Left ventricle myocardium inferior (tissue), 1 donor: Measurements from ENCODE around the gene SGSH. TPM values are rescaled to one million over a fixed set of nuclear protein-coding genes. Genes with fewer than 3 reads are reported as not detected.

Source experiments
- DNase-seq: peaks from one replicate; pipeline ENCODE4 v3.0.0-alpha.2; 2020
- H3K27ac ChIP-seq: fragments of 200-600 bp; replicated peaks from 2 replicates; pipeline ENCODE4 v1.8.0; 2021
- H3K27me3 ChIP-seq: fragments of 200-600 bp; 2 replicates; pipeline ENCODE4 v1.8.0; 2021; ENCODE audit warnings: low read depth
- H3K36me3 ChIP-seq: fragments of 200-600 bp; 2 replicates; pipeline ENCODE4 v1.8.0; 2021
- H3K4me1 ChIP-seq: fragments of 200-600 bp; 2 replicates; pipeline ENCODE4 v1.8.0; 2021
- H3K4me3 ChIP-seq: fragments of 200-600 bp; 2 replicates; pipeline ENCODE4 v1.8.0; 2021; ENCODE audit warnings: mild to moderate bottlenecking, moderate library complexity
- H3K9me3 ChIP-seq: fragments of 200-600 bp; replicated peaks from 2 replicates; pipeline ENCODE4 v1.8.0; 2021
- intact Hi-C: fragments of 100-400 bp; cut with micrococcal nuclease; formaldehyde crosslinking; loops from one replicate; pipeline ENCODE4 v1.11.0; 2022
- total RNA-seq: library from RNA; stranded (reverse); fragmentation: NEBNext Ultra II Directional; extraction: Animal tissue kit (Norgen Biotek cat#: 25700); gene quantifications from one replicate; pipeline ENCODE4 v1.2.1, GENCODE V29; 2021
- TF ChIP-seq, protein P1 (sequence below): fragments of 200-600 bp; IDR thresholded peaks from 2 replicates; pipeline ENCODE4 v1.8.0; 2021; ENCODE audit warnings: antibody characterized with exemption, mild to moderate bottlenecking, borderline replicate concordance
- donor health status: DM: no; HTN: yes; CAD: no; lungs with severe emphysema.

Gene SGSH
- total RNA-seq, 1 donor from 2014 or later = 10.9 TPM

DNA sequence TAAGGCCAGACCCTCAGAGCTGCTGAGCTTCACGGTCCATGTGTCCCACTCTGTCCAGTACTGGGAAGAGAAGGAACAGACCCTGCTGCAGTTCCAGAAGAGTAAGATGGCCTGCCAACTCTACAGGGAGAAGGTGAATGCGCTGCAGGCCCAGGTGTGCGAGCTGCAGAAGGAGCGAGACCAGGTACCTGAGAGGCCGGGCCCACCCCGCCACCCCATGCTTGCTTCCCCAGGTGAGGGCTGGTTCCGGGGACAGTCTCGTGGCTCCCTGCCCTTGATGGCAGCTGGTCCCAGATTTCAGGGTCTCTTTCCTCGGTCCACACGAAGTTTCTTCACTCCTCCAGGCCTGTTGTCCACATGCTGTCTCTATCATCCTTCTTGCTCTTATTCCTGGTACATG, 29.4 kb downstream of the SGSH start:
- H3K9me3 ChIP-seq = no peaks in the 10 kb centered on the region
- no peak overlapping the region for H3K4me3 ChIP-seq
- H3K27ac ChIP-seq = no peak overlapping the region
- TF ChIP-seq, protein P1, sequence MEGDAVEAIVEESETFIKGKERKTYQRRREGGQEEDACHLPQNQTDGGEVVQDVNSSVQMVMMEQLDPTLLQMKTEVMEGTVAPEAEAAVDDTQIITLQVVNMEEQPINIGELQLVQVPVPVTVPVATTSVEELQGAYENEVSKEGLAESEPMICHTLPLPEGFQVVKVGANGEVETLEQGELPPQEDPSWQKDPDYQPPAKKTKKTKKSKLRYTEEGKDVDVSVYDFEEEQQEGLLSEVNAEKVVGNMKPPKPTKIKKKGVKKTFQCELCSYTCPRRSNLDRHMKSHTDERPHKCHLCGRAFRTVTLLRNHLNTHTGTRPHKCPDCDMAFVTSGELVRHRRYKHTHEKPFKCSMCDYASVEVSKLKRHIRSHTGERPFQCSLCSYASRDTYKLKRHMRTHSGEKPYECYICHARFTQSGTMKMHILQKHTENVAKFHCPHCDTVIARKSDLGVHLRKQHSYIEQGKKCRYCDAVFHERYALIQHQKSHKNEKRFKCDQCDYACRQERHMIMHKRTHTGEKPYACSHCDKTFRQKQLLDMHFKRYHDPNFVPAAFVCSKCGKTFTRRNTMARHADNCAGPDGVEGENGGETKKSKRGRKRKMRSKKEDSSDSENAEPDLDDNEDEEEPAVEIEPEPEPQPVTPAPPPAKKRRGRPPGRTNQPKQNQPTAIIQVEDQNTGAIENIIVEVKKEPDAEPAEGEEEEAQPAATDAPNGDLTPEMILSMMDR = no peak
- no peaks in the 10 kb centered on the region for H3K36me3 ChIP-seq
- peaks cover 36% of the 10 kb centered on the region for H3K4me1 ChIP-seq
- intact Hi-C loops = no loop called here
- no peak for DNase-seq
- H3K27me3 ChIP-seq = peaks cover 34% of the 10 kb centered on the region

DNA sequence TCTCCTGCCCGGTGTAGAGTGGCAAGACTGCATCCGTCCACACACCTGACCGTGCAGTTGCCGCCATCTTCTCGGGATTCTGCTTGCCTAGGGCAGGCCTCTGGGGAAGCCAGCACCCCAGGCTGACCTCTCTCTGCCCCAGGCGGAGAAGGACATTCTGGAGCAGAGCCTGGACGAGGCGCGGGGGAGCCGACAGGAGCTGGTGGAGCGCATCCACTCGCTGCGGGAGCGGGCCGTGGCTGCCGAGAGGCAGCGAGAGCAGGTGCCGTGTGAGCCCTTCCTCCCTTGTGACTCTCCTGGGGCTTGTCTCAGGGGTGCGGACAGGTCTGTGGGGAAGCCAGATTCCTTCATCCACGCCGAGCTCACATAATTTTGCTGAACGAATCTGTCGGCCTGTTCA, 30.5 kb downstream of the SGSH start:
- TF ChIP-seq, protein P1 = no peak
- Histone ChIP-seq H3K27ac (no peak overlapping the region), H3K4me1 (peaks cover 36% of the 10 kb centered on the region), H3K4me3 (no peak overlapping the region), H3K27me3 (peaks cover 25% of the 10 kb centered on the region), H3K36me3 (no peaks in the 10 kb centered on the region), H3K9me3 (no peaks in the 10 kb centered on the region)
- no peak for DNase-seq
- intact Hi-C loops = no loop called here

DNA sequence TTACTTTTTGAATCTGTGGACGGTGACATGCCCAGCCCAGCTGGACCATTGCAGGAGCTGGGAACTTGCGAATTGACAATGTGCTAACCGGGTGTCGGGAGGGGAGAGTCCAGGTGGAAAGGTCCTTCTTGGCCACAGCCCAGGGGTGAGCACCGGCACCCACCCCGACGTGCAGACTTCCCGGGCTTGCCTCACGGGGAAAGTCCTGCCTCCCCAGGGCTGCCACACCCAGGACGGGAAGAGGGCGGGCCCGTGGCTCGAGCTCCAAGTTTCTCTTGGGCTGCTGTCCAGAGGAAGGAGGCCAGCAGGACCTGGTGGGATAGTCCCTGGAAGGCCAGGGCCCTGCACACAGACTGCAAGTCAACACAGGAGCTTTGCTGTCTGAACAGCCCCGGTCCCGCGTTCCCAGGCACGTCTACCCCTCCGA, 32.6 kb downstream of the SGSH start:
- TF ChIP-seq, protein P1 = no peak
- Histone ChIP-seq H3K36me3 (no peaks in the 10 kb centered on the region), H3K9me3 (no peaks in the 10 kb centered on the region), H3K27ac (peak overlapping the region; percentile 64), H3K4me1 (peaks cover 36% of the 10 kb centered on the region), H3K27me3 (peaks cover 31% of the 10 kb centered on the region), H3K4me3 (peak overlapping the region; percentile 49)
- intact Hi-C loops = no loop called here
- peak; percentile 66 for DNase-seq

DNA sequence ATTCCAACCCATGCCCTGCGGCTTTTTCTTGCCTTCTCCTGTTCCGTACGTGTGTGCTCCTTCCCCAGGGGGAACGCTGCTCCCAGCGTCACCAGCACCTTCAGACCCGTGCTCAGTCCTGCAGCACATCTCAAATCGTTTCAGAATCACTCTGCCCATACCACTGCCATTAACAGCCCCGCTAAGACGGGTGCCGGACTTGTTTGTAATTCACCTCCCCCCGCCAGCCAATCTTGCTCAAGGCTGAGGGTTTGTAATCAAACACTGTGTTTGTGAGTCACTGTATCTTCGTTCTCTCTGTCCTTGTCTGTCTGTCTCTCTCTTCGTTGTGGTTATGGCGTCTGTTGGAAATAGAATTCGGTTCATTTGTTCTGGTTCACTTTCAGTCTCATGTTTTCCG, 33.0 kb downstream of the SGSH start:
- Histone ChIP-seq H3K27me3 (peaks cover 32% of the 10 kb centered on the region), H3K36me3 (no peaks in the 10 kb centered on the region), H3K9me3 (no peaks in the 10 kb centered on the region), H3K4me3 (peak overlapping the region; percentile 49), H3K27ac (peak overlapping the region; percentile 64), H3K4me1 (peaks cover 31% of the 10 kb centered on the region)
- TF ChIP-seq, protein P1 = no peak
- intact Hi-C loops = no loop called here
- no peak for DNase-seq

DNA sequence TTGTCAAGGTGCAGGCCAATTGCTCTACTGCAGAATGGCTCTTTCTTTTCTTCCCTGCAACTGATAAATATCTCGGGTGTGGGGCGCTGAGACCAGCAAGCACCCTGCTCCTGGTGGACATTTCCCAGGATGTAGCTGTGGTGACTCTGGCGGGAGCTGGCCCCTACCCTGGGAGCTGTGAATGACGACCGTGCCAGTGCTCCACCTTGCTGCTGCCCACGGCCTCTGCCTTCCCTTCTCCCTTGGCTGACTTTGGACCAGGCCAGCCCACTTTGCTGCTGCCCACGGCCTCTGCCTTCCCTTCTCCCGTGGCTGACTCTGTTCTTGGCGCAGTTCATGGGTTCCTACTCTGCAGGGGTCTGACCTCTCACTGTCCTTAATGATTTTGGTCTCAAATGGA, 34.2 kb downstream of the SGSH start:
- H3K4me1 ChIP-seq = peaks cover 20% of the 10 kb centered on the region
- no peak for DNase-seq
- H3K27ac ChIP-seq = no peak overlapping the region
- H3K4me3 ChIP-seq = no peak overlapping the region
- peaks cover 35% of the 10 kb centered on the region for H3K27me3 ChIP-seq
- no peaks in the 10 kb centered on the region for H3K36me3 ChIP-seq
- TF ChIP-seq, protein P1 = no peak
- H3K9me3 ChIP-seq = no peaks in the 10 kb centered on the region
- intact Hi-C loops = no loop called here

DNA sequence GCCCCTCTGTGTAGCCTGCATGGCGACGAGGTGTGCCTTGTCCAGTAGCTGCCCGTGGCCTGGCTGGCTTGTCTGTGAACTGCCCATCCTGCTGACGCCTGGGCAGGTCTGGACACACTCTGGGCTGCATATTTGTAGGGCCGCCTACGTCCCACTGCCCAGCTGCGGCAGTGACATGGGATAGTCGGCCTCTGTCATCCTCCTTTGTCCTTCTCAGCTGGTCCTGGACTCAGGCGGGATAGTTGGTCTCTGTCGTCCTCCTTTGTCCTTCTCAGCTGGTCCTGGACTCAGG, 35.8 kb downstream of the SGSH start:
- Histone ChIP-seq H3K9me3 (no peaks in the 10 kb centered on the region), H3K27me3 (peaks cover 35% of the 10 kb centered on the region), H3K4me3 (no peak overlapping the region), H3K36me3 (no peaks in the 10 kb centered on the region), H3K4me1 (peaks cover 16% of the 10 kb centered on the region), H3K27ac (no peak overlapping the region)
- TF ChIP-seq, protein P1 = no peak
- no peak for DNase-seq
- intact Hi-C loops = no loop called here
